ENCODE measurements around the gene TTLL1. TPM values are rescaled to one million over a fixed set of nuclear protein-coding genes. Genes with fewer than 3 reads are reported as not detected.

The TTLL1 gene
- total and polyA plus RNA-seq, 2 experiments from 2014 or later: 5.5 to 6.8 TPM

DNA sequence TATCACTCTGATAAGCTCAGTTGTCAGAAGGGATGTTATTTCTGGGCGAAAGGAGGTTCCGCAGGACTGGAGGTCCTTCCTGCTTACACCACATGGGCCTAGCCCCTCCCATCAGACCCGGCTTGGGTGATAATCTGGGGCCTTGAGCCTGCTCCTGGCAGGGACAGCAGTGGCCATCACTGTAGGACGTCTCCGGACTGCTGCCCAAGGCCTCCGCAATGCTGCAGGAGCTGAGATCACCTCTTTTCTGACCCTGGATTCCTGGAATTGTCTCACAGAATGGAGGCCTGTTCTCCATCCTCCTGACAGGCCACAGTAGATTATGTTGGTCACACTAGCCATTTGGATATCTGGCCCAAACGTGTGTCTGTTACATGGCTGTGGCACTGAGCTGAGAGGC lies 12.1 kb upstream of the TTLL1 start (continued):
- TF ChIP-seq, protein P1, sequence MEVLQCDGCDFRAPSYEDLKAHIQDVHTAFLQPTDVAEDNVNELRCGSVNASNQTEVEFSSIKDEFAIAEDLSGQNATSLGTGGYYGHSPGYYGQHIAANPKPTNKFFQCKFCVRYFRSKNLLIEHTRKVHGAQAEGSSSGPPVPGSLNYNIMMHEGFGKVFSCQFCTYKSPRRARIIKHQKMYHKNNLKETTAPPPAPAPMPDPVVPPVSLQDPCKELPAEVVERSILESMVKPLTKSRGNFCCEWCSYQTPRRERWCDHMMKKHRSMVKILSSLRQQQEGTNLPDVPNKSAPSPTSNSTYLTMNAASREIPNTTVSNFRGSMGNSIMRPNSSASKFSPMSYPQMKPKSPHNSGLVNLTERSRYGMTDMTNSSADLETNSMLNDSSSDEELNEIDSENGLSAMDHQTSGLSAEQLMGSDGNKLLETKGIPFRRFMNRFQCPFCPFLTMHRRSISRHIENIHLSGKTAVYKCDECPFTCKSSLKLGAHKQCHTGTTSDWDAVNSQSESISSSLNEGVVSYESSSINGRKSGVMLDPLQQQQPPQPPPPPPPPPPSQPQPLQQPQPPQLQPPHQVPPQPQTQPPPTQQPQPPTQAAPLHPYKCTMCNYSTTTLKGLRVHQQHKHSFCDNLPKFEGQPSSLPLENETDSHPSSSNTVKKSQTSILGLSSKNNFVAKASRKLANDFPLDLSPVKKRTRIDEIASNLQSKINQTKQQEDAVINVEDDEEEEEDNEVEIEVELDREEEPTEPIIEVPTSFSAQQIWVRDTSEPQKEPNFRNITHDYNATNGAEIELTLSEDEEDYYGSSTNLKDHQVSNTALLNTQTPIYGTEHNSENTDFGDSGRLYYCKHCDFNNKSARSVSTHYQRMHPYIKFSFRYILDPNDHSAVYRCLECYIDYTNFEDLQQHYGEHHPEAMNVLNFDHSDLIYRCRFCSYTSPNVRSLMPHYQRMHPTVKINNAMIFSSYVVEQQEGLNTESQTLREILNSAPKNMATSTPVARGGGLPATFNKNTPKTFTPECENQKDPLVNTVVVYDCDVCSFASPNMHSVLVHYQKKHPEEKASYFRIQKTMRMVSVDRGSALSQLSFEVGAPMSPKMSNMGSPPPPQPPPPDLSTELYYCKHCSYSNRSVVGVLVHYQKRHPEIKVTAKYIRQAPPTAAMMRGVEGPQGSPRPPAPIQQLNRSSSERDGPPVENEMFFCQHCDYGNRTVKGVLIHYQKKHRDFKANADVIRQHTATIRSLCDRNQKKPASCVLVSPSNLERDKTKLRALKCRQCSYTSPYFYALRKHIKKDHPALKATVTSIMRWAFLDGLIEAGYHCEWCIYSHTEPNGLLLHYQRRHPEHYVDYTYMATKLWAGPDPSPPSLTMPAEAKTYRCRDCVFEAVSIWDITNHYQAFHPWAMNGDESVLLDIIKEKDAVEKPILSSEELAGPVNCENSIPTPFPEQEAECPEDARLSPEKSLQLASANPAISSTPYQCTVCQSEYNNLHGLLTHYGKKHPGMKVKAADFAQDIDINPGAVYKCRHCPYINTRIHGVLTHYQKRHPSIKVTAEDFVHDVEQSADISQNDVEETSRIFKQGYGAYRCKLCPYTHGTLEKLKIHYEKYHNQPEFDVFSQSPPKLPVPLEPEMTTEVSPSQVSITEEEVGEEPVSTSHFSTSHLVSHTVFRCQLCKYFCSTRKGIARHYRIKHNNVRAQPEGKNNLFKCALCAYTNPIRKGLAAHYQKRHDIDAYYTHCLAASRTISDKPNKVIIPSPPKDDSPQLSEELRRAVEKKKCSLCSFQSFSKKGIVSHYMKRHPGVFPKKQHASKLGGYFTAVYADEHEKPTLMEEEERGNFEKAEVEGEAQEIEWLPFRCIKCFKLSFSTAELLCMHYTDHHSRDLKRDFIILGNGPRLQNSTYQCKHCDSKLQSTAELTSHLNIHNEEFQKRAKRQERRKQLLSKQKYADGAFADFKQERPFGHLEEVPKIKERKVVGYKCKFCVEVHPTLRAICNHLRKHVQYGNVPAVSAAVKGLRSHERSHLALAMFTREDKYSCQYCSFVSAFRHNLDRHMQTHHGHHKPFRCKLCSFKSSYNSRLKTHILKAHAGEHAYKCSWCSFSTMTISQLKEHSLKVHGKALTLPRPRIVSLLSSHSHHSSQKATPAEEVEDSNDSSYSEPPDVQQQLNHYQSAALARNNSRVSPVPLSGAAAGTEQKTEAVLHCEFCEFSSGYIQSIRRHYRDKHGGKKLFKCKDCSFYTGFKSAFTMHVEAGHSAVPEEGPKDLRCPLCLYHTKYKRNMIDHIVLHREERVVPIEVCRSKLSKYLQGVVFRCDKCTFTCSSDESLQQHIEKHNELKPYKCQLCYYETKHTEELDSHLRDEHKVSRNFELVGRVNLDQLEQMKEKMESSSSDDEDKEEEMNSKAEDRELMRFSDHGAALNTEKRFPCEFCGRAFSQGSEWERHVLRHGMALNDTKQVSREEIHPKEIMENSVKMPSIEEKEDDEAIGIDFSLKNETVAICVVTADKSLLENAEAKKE (CRISPR knock-in tag; IDR thresholded peaks at IDR 0.05): no peak
- no peak for TF ChIP-seq NANOG (IDR thresholded peaks at IDR 0.05; ENCODE audit: borderline replicate concordance)

- TF ChIP-seq, protein P1 (CRISPR knock-in tag; IDR thresholded peaks at IDR 0.05): no peak
- TF ChIP-seq STAT1 (IDR thresholded peaks at IDR 0.05; ENCODE audit: unreplicated experiment): no peak
- Histone ChIP-seq H4K20me1 (replicated peaks; ENCODE audit: insufficient read depth) (no peaks in the 10 kb centered on the region), H3F3A (replicated peaks; ENCODE audit: low read depth) (no peaks in the 10 kb centered on the region), H3K36me3 (ENCODE audit: insufficient read depth) (no peaks in the 10 kb centered on the region; the same call in 1 of the 2 replicates), H3K9me2 (ENCODE audit: insufficient read depth) (no peaks in the 10 kb centered on the region), H3K4me1 (ENCODE audit: insufficient read depth) (no peaks in the 10 kb centered on the region), H3K27me3 (ENCODE audit: insufficient read depth) (no peaks in the 10 kb centered on the region), H3K4me3 (no peak overlapping the region), H3K4me2 (no peak overlapping the region), H2AFZ (no peak overlapping the region), H3K27ac (ENCODE audit: low read depth) (no peak overlapping the region), H3K79me2 (replicated peaks; ENCODE audit: insufficient read depth) (no peaks in the 10 kb centered on the region)
- no peak overlapping the region for H3K4me3 Mint-ChIP-seq
- H3K27ac Mint-ChIP-seq: no peak overlapping the region
- H3K9me3 Mint-ChIP-seq: peaks cover 23% of the 10 kb centered on the region
- peaks cover 7% of the 10 kb centered on the region for H3K27me3 Mint-ChIP-seq (ENCODE audit: insufficient read depth, low read depth, poor library complexity)
- ATAC-seq (no peak), DNase-seq (ENCODE audit: low spot score) (no peak)
- no peaks in the 10 kb centered on the region for H3K4me1 Mint-ChIP-seq
- peaks cover 11% of the 10 kb centered on the region for H3K36me3 Mint-ChIP-seq (ENCODE audit: low read depth)
Measured at GRCh38 chr22:43100225-43100624, 11.0 kb upstream of the TTLL1 start.

All from GM23338 (cell line).